Testis (tissue), 2 donors: ENCODE results near the gene SST.

Experiments used
- POLR2A ChIP-seq: fragments of 450-650 bp; IDR thresholded peaks from one replicate; pipeline ENCODE4 v1.6.1; 2017; ENCODE audit warnings: antibody characterized with exemption, mild to moderate bottlenecking, moderate library complexity
- TF ChIP-seq, protein P1 (sequence below), 3 experiments: fragments of 450-650 bp in 2 of 3; fragments of 200-600 bp in 1 of 3; sonication (generic) in 1 of 3; IDR thresholded peaks; one replicate each; pipeline ENCODE4 v1.5.1; 2016 to 2019; ENCODE audit warnings: antibody characterized with exemption in 3 of 3, mild to moderate bottlenecking in 2 of 3, moderate library complexity in 1 of 3

DNA sequence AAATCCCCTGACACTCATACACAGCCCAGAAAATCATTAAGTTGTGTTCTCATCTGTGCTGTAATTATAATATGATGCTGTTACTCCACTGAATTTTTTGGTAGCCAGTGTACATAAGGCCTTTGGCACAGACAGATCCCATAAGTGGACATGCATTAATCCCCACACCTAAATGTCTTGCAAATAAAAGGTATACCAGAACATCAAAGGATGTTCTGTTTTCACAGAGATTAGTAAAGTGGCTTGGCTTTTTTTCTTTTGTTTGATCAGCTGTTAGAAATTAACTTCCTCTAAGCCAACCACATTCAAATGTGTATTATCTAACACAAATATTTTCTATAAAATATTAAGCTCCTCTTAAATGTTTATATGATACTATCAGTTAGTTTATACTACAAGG is 2.7 kb downstream of the SST start:
- TF ChIP-seq, protein P1, sequence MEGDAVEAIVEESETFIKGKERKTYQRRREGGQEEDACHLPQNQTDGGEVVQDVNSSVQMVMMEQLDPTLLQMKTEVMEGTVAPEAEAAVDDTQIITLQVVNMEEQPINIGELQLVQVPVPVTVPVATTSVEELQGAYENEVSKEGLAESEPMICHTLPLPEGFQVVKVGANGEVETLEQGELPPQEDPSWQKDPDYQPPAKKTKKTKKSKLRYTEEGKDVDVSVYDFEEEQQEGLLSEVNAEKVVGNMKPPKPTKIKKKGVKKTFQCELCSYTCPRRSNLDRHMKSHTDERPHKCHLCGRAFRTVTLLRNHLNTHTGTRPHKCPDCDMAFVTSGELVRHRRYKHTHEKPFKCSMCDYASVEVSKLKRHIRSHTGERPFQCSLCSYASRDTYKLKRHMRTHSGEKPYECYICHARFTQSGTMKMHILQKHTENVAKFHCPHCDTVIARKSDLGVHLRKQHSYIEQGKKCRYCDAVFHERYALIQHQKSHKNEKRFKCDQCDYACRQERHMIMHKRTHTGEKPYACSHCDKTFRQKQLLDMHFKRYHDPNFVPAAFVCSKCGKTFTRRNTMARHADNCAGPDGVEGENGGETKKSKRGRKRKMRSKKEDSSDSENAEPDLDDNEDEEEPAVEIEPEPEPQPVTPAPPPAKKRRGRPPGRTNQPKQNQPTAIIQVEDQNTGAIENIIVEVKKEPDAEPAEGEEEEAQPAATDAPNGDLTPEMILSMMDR (IDR thresholded peaks at IDR 0.05) = no peak
- TF ChIP-seq POLR2A = no peak
